Measurements from ENCODE around the gene C1QTNF8.

The C1QTNF8 gene

DNA sequence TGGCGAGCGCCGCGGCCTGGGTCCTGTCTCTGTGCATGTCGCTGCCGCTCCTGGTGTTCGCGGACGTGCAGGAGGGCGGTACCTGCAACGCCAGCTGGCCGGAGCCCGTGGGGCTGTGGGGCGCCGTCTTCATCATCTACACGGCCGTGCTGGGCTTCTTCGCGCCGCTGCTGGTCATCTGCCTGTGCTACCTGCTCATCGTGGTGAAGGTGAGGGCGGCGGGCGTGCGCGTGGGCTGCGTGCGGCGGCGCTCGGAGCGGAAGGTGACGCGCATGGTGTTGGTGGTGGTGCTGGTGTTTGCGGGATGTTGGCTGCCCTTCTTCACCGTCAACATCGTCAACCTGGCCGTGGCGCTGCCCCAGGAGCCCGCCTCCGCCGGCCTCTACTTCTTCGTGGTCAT, 16.7 kb downstream of the C1QTNF8 start:
- no peaks in the 10 kb centered on the region for H3K27me3 ChIP-seq (replicated peaks; ENCODE audit: control insufficient read depth, insufficient read depth, low read length)
- no peaks in the 10 kb centered on the region for H3K36me3 ChIP-seq (ENCODE audit: control insufficient read depth, insufficient read depth, low read length)
- TF ChIP-seq, protein P1, sequence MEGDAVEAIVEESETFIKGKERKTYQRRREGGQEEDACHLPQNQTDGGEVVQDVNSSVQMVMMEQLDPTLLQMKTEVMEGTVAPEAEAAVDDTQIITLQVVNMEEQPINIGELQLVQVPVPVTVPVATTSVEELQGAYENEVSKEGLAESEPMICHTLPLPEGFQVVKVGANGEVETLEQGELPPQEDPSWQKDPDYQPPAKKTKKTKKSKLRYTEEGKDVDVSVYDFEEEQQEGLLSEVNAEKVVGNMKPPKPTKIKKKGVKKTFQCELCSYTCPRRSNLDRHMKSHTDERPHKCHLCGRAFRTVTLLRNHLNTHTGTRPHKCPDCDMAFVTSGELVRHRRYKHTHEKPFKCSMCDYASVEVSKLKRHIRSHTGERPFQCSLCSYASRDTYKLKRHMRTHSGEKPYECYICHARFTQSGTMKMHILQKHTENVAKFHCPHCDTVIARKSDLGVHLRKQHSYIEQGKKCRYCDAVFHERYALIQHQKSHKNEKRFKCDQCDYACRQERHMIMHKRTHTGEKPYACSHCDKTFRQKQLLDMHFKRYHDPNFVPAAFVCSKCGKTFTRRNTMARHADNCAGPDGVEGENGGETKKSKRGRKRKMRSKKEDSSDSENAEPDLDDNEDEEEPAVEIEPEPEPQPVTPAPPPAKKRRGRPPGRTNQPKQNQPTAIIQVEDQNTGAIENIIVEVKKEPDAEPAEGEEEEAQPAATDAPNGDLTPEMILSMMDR (IDR thresholded peaks at IDR 0.05; ENCODE audit: insufficient read depth, low read length, poor library complexity, severe bottlenecking), result no peak

GRCh38 chr16:1078579-1079021, 17.4 kb downstream of the C1QTNF8 start:
- no peak overlapping the region for H3K4me3 ChIP-seq (replicated peaks; ENCODE audit: low read depth, low read length)
- no peak for DNase-seq (ENCODE audit: extremely low read depth, insufficient read length)
- no peaks in the 10 kb centered on the region for H3K27me3 ChIP-seq (replicated peaks; ENCODE audit: control insufficient read depth, insufficient read depth, low read length)
- TF ChIP-seq, protein P1 (IDR thresholded peaks at IDR 0.05; ENCODE audit: insufficient read depth, low read length, poor library complexity, severe bottlenecking), result no peak
- no peaks in the 10 kb centered on the region for H3K36me3 ChIP-seq (ENCODE audit: control insufficient read depth, insufficient read depth, low read length)

More for the DNA sequence above, 16.7 kb downstream of the C1QTNF8 start:
- no peak overlapping the region for H3K4me3 ChIP-seq (replicated peaks; ENCODE audit: low read depth, low read length)
- no peak for DNase-seq (ENCODE audit: extremely low read depth, insufficient read length)

DNA sequence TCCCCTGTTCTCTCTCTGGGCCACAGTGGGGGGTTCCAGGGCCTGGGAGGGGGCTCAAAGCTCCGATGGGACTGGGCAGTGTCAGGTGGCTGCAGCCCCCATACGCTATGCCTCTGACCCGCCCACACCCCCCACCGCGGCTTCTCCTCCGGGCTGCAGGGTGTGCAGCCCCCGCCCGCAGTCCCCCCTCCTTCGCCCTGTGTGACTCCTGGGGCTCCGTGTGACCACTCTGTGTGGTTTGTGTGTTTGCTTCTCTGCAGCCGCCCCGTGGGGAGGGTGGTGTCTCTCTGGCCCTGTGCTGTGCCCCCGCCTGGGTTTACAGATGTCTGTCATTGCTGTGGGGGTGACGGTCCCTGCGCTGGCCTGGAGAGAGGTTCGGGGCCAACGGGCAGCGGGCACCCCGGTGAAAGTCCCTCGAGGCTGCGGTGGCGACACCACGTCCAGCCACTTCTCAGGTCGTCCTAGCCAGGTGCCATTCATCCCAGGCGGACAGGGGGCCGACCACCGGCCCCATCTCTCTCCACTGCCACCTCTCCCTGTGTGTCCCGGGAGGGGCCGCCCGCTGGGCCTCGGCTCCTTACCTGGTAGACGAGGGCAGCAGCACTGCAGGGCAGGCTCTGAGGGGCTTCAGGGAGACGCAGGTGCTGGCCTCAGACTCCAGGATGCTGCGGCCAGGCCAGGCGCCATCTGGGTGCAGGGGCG, 18.0 kb downstream of the C1QTNF8 start:
- TF ChIP-seq, protein P1 (IDR thresholded peaks at IDR 0.05; ENCODE audit: insufficient read depth, low read length, poor library complexity, severe bottlenecking), result no peak
- Histone ChIP-seq H3K36me3 (ENCODE audit: control insufficient read depth, insufficient read depth, low read length) (no peaks in the 10 kb centered on the region), H3K27me3 (replicated peaks; ENCODE audit: control insufficient read depth, insufficient read depth, low read length) (no peaks in the 10 kb centered on the region), H3K4me3 (replicated peaks; ENCODE audit: low read depth, low read length) (no peak overlapping the region)
- no peak for DNase-seq (ENCODE audit: extremely low read depth, insufficient read length)

GRCh38 chr16:1076801-1077576, 19.1 kb downstream of the C1QTNF8 start:
- TF ChIP-seq, protein P1 (IDR thresholded peaks at IDR 0.05; ENCODE audit: insufficient read depth, low read length, poor library complexity, severe bottlenecking), result no peak
- no peak for DNase-seq (ENCODE audit: extremely low read depth, insufficient read length)
- no peaks in the 10 kb centered on the region for H3K27me3 ChIP-seq (replicated peaks; ENCODE audit: control insufficient read depth, insufficient read depth, low read length)
- no peak overlapping the region for H3K4me3 ChIP-seq (replicated peaks; ENCODE audit: low read depth, low read length)
- H3K36me3 ChIP-seq (ENCODE audit: control insufficient read depth, insufficient read depth, low read length), result no peaks in the 10 kb centered on the region

GRCh38 chr16:1075546-1075945, 20.5 kb downstream of the C1QTNF8 start:
- Histone ChIP-seq H3K27me3 (replicated peaks; ENCODE audit: control insufficient read depth, insufficient read depth, low read length) (no peaks in the 10 kb centered on the region), H3K4me3 (replicated peaks; ENCODE audit: low read depth, low read length) (no peak overlapping the region), H3K36me3 (ENCODE audit: control insufficient read depth, insufficient read depth, low read length) (no peaks in the 10 kb centered on the region)
- no peak for DNase-seq (ENCODE audit: extremely low read depth, insufficient read length)
- TF ChIP-seq, protein P1 (IDR thresholded peaks at IDR 0.05; ENCODE audit: insufficient read depth, low read length, poor library complexity, severe bottlenecking), result no peak

Data from GM06990 (cell line).